ENCODE results near the gene AKAP1. TPM values are rescaled to one million over a fixed set of nuclear protein-coding genes. Genes with fewer than 3 reads are reported as not detected.

Gene AKAP1
- total and polyA plus RNA-seq, 9 of the 15 experiments (the other 6 are each of a cell fraction or from before 2014, with no cell fraction given), result 12.9 to 63.8 (median 36.4) TPM

DNA sequence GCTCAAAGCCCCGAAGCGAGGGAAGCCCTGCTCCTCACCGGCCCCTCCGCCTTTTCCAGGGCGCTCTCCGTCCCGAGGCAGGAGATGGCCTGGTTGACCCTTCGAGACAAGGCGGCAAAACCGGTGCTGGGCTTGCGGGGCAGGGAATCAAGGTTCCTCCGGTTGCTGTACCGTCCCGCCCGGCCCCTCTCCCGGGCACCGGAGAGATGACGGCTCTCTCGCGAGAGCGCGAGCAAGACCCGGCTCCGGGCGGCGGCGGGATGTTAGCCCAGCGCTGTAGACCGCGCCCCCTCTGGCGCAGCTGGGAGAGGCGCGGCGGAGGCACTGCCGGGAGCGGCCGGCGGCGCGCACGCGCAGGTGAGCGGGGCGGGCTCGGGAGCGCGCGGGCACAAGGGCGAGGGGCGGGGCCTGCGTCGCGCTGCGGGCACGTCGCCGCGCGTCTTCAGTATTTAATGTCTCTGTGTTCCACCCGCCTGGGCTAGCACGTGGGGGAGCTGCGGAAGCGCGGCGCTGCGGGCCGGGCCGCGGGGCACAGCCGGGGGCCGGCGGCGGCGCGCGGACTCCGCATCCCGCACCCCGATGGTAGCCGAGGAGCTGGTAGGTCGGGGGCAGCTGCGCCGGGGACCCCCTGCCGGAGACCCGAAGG lies at the start of gene AKAP1 (continued):
- TF ChIP-seq, protein P1, sequence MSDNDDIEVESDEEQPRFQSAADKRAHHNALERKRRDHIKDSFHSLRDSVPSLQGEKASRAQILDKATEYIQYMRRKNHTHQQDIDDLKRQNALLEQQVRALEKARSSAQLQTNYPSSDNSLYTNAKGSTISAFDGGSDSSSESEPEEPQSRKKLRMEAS (CRISPR knock-in tag; IDR thresholded peaks at IDR 0.05), result 0 out of 2 replicates have a peak, but pooled peaks have one; percentile 30
- TF ChIP-seq POLR2B (IDR thresholded peaks at IDR 0.05; ENCODE audit: low read depth, partially characterized antibody) (peak; percentile 91), ELF4 (CRISPR knock-in tag; IDR thresholded peaks at IDR 0.05) (0 out of 2 replicates have a peak, but pooled peaks have one; percentile 39), RAD21 (CRISPR knock-in tag; conservative IDR thresholded peaks at IDR 0.05 in 1 of 2, IDR thresholded peaks at IDR 0.05 in 1 of 2) (peak; percentile 27 to 32), ZNF584 (CRISPR knock-in tag; IDR thresholded peaks at IDR 0.05; ENCODE audit: low read depth) (no peak), ZNF395 (CRISPR knock-in tag; IDR thresholded peaks at IDR 0.05) (no peak; the same call in none of the 2 replicates), XRCC4 (IDR thresholded peaks at IDR 0.05; ENCODE audit: extremely low read depth, insufficient read depth, insufficient read length) (no peak), RBBP5 (IDR thresholded peaks at IDR 0.05; ENCODE audit: borderline replicate concordance, insufficient read depth, low read length, poor library complexity, severe bottlenecking) (peak; percentile 86), POLR3G (IDR thresholded peaks at IDR 0.05; ENCODE audit: extremely low read depth, insufficient read length, insufficient replicate concordance) (no peak), CBX8 (IDR thresholded peaks at IDR 0.05; ENCODE audit: borderline replicate concordance, extremely low read depth, low read depth, low read length, poor library complexity, severe bottlenecking) (no peak), RB1 (IDR thresholded peaks at IDR 0.05; ENCODE audit: low read depth) (peak; percentile 97), TAF9B (IDR thresholded peaks at IDR 0.05; ENCODE audit: partially characterized antibody) (peak; percentile 47), ZBTB11 (CRISPR knock-in tag; IDR thresholded peaks at IDR 0.05) (peak in 2 of 3 experiments; percentile 34 to 70; a peak in 3 of 6 replicates), CHD1 (IDR thresholded peaks at IDR 0.05; ENCODE audit: low read length) (no peak), GATAD2A (IDR thresholded peaks at IDR 0.05) (no peak), PHF8 (IDR thresholded peaks at IDR 0.05; ENCODE audit: borderline replicate concordance, low read length) (peak; percentile 97; the same call in 1 of the 2 replicates), SLC30A9 (CRISPR knock-in tag; IDR thresholded peaks at IDR 0.05) (no peak)
- TF ChIP-seq, protein P2, sequence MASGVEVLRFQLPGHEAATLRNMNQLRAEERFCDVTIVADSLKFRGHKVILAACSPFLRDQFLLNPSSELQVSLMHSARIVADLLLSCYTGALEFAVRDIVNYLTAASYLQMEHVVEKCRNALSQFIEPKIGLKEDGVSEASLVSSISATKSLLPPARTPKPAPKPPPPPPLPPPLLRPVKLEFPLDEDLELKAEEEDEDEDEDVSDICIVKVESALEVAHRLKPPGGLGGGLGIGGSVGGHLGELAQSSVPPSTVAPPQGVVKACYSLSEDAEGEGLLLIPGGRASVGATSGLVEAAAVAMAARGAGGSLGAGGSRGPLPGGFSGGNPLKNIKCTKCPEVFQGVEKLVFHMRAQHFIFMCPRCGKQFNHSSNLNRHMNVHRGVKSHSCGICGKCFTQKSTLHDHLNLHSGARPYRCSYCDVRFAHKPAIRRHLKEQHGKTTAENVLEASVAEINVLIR (CRISPR knock-in tag; IDR thresholded peaks at IDR 0.05), result peak; percentile 59

All from K562 (cell line).